ENCODE data around the gene PHF23.
A peak's percentile ranks its signal among the peaks of the same experiment; 100 is the strongest.

The PHF23 gene

GRCh38 chr17:7237761-7238419 is 1.4 kb downstream of the PHF23 start:
- peak; percentile 57 for DNase-seq

GRCh38 chr17:7237266-7237760 is 1.9 kb downstream of the PHF23 start:
- no peak for DNase-seq

- no peak for DNase-seq
These were observed 2.4 kb downstream of the PHF23 start for GRCh38 chr17:7236808-7237207.

- DNase-seq, result no peak
These were observed 3.3 kb downstream of the PHF23 start for GRCh38 chr17:7235693-7236665.

GRCh38 chr17:7234083-7234951 is 4.9 kb downstream of the PHF23 start, which contains the start of gene DVL2:
TSS of gene DVL2 (minus strand) at chr17:7234517. CDS start at chr17:7234262, 255 bp downstream.
- peak; percentile 84 for DNase-seq

GRCh38 chr17:7233701-7234082 is 5.6 kb downstream of the PHF23 start:
- no peak for DNase-seq

GRCh38 chr17:7232114-7232513 is 7.1 kb downstream of the PHF23 start:
- no peak for DNase-seq

- no peak for DNase-seq
These were observed 9.8 kb downstream of the PHF23 start for GRCh38 chr17:7229504-7229903.

- DNase-seq, result no peak
These were observed 10.3 kb downstream of the PHF23 start for GRCh38 chr17:7228920-7229319.

- DNase-seq, result no peak
These were observed 12.2 kb downstream of the PHF23 start for GRCh38 chr17:7226721-7227710.

- no peak for DNase-seq
These were observed 13.4 kb downstream of the PHF23 start for GRCh38 chr17:7225711-7226331.

GRCh38 chr17:7224661-7225111 is 14.6 kb downstream of the PHF23 start:
- no peak for DNase-seq

GRCh38 chr17:7224110-7224509 is 15.1 kb downstream of the PHF23 start:
- DNase-seq, result no peak

GRCh38 chr17:7223375-7223774 is 15.9 kb downstream of the PHF23 start:
- DNase-seq, result no peak

- no peak for DNase-seq
These were observed 16.3 kb downstream of the PHF23 start for GRCh38 chr17:7222972-7223292.

- no peak for DNase-seq
These were observed 16.9 kb downstream of the PHF23 start for GRCh38 chr17:7222093-7222971.

- no peak for DNase-seq
These were observed 17.8 kb downstream of the PHF23 start for GRCh38 chr17:7221278-7222092.

- DNase-seq, result no peak
These were observed 18.5 kb downstream of the PHF23 start for GRCh38 chr17:7220593-7221277.

Measured in activated gamma-delta T cell (primary cell).